GM12801 (cell line): ENCODE results near the gene FOCAD.

Source experiments
- CTCF ChIP-seq: IDR thresholded peaks from one replicate; pipeline ENCODE4 v1.5.1; 2011; ENCODE audit warnings: control low read depth; ENCODE audit not compliant: insufficient read length; ENCODE audit errors: extremely low read depth

Gene FOCAD

GRCh38 chr9:21001581-21001980 lies 317.5 kb downstream of the FOCAD start:
- TF ChIP-seq CTCF, result no peak

GRCh38 chr9:21002040-21002439 lies 318.0 kb downstream of the FOCAD start:
- no peak for TF ChIP-seq CTCF

- no peak for TF ChIP-seq CTCF
Observed at GRCh38 chr9:21015129-21015815, 331.2 kb downstream of the FOCAD start.

- TF ChIP-seq CTCF, result no peak
Observed at GRCh38 chr9:21015995-21016394, 331.9 kb downstream of the FOCAD start.

GRCh38 chr9:21016701-21017491 lies 332.8 kb downstream of the FOCAD start:
- TF ChIP-seq CTCF, result no peak

- TF ChIP-seq CTCF, result no peak
Observed at GRCh38 chr9:21018177-21018576, 334.1 kb downstream of the FOCAD start.

DNA sequence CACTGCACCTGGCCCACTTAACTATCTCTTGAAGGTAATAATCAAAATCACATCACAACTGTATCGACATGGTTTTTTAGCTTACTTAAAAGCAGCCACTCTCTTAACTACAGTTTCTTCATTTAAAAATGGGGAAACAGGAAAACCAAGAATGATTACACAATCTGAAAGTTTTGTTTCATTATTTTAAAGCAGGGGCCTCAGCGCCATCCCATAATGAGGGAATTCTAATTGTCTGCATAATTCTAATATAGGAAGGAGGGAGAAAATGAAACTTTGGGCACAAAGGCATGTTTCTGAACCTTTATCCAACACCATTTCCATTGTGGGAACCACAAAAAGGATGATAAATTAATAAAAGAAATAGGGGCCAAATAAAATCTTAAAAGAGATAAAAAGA lies 339.8 kb downstream of the FOCAD start:
- no peak for TF ChIP-seq CTCF
